ENCODE measurements around the gene RBM19. TPM values are rescaled to one million over a fixed set of nuclear protein-coding genes. Genes with fewer than 3 reads are reported as not detected.

Gene RBM19
- total and polyA plus RNA-seq, 2 of the 4 experiments (the other 2 are of a cell fraction): 18.7 to 19.2 TPM

DNA sequence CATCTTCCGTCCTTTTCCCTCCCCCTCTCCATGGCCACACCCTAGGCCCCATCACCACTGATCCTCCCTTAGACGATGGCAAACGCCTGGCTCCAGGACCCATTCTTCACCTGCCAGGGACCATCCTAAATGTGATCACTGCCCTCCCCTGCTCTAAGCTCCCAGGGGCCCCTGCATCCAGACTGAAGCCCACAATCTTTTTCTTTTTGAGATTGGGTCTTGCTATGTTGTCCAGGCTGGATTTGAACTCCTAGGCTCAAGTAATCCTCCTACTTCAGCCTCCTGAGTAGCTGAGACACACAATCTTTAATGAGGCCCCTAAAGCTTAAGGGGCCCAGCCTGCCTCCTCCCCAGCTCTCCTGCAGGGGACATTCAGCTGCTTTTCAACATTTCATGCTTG lies 15.3 kb downstream of the RBM19 start:
- CTCF ChIA-PET: no interaction called here
- POLR2A ChIA-PET (ENCODE audit: unreplicated experiment): no interaction called here
- Histone ChIP-seq H4K8ac (ENCODE audit: low read depth in 2 of 2, low read length in 2 of 2) (no peak overlapping the region), H3K23ac (ENCODE audit: low read depth, low read length) (no peak overlapping the region), H3K14ac (replicated peaks; ENCODE audit: low read depth, low read length) (no peak overlapping the region), H3K9me1 (ENCODE audit: insufficient read depth, low read length) (peaks cover 2% of the 10 kb centered on the region; the same call in 1 of the 2 replicates), H3K36me3 (ENCODE audit: control insufficient read depth, insufficient read depth, low read length) (peaks cover 55% of the 10 kb centered on the region), H2BK5ac (ENCODE audit: low read depth, low read length, poor library complexity, severe bottlenecking) (no peak overlapping the region), H3K79me1 (ENCODE audit: low read depth in 1 of 2, low read length in 2 of 2) (no peaks in the 10 kb centered on the region; a peak in 1 of 4 replicates), H4K5ac (ENCODE audit: low read depth, low read length) (no peak overlapping the region), H3K4me3 (ENCODE audit: insufficient read depth, low read depth, low read length) (no peak overlapping the region), H3K27ac (ENCODE audit: insufficient read depth, low read length) (no peak overlapping the region), H2BK120ac (ENCODE audit: low read depth, low read length) (no peak overlapping the region), H3K4ac (ENCODE audit: low read depth, low read length) (no peak overlapping the region), H4K91ac (ENCODE audit: insufficient read depth, low read depth, low read length) (no peak overlapping the region), H3K27me3 (ENCODE audit: control insufficient read depth, insufficient read depth, low read length) (no peaks in the 10 kb centered on the region), H3K9me3 (ENCODE audit: control insufficient read depth, insufficient read depth, low read length) (no peaks in the 10 kb centered on the region), H2AK5ac (ENCODE audit: low read depth, low read length) (no peak overlapping the region), H3K9ac (ENCODE audit: low read depth, low read length) (no peak overlapping the region), H3K18ac (ENCODE audit: low read depth, low read length) (no peak overlapping the region), H2BK20ac (ENCODE audit: low read depth, low read length) (no peak overlapping the region), H2BK15ac (ENCODE audit: low read depth, low read length) (no peak overlapping the region), H2AK9ac (replicated peaks; ENCODE audit: low read depth, low read length, poor library complexity) (no peak overlapping the region), H3K56ac (ENCODE audit: extremely low read depth, insufficient read depth, low read length) (no peak overlapping the region), H2AFZ (replicated peaks; ENCODE audit: low read length, poor library complexity) (no peak overlapping the region), H3K4me2 (ENCODE audit: low read depth, low read length) (no peak overlapping the region), H4K20me1 (ENCODE audit: insufficient read depth, low read length) (no peaks in the 10 kb centered on the region), H3K4me1 (ENCODE audit: control insufficient read depth, insufficient read depth, low read length) (no peaks in the 10 kb centered on the region)
- BruUV-seq (replicated peaks): no TSS peak
- 71% methylated on average over 1 of the region's 3 CpGs; no CpG with 5 or more reads in 1 of the 2 experiments for WGBS, 2 experiments (ENCODE audit: extremely low coverage in 2 of 2, insufficient read length in 1 of 2)
- in situ Hi-C loops (cut with MboI; ENCODE audit: low sequenced_read_pairs) (no loop called here), intact Hi-C loops (cut with micrococcal nuclease) (no loop called here), dilution Hi-C loops (cut with HindIII; ENCODE audit: low sequenced_read_pairs, unreplicated experiment) (no loop called here)
- ATAC-seq (ENCODE audit: low read depth): no peak
- no peak for DNase-seq
- TF ChIP-seq BHLHE40 (IDR thresholded peaks at IDR 0.05; ENCODE audit: low read depth, low read length) (no peak), CHD1 (IDR thresholded peaks at IDR 0.05; ENCODE audit: low read depth, low read length) (no peak), MAZ (IDR thresholded peaks at IDR 0.05; ENCODE audit: borderline replicate concordance, low read depth, low read length) (no peak), SMC3 (IDR thresholded peaks at IDR 0.05; ENCODE audit: low read depth, low read length) (no peak), FOS (IDR thresholded peaks at IDR 0.05; ENCODE audit: low read depth, low read length) (no peak), POLR2A (IDR thresholded peaks at IDR 0.05; ENCODE audit: low read depth, low read length) (no peak), MAFK (IDR thresholded peaks at IDR 0.05; ENCODE audit: low read depth, low read length) (no peak), RFX5 (IDR thresholded peaks at IDR 0.05; ENCODE audit: low read depth, low read length) (no peak), NFE2L2 (IDR thresholded peaks at IDR 0.05; ENCODE audit: low read depth, low read length) (no peak), MXI1 (IDR thresholded peaks at IDR 0.05; ENCODE audit: borderline replicate concordance, low read depth, low read length) (no peak), RAD21 (IDR thresholded peaks at IDR 0.05; ENCODE audit: low read length) (no peak), RCOR1 (IDR thresholded peaks at IDR 0.05; ENCODE audit: insufficient replicate concordance, low read length) (no peak), CEBPB (IDR thresholded peaks at IDR 0.05; ENCODE audit: low read depth, low read length) (no peak)
- TF ChIP-seq, protein P1, sequence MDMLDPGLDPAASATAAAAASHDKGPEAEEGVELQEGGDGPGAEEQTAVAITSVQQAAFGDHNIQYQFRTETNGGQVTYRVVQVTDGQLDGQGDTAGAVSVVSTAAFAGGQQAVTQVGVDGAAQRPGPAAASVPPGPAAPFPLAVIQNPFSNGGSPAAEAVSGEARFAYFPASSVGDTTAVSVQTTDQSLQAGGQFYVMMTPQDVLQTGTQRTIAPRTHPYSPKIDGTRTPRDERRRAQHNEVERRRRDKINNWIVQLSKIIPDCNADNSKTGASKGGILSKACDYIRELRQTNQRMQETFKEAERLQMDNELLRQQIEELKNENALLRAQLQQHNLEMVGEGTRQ (IDR thresholded peaks at IDR 0.05; ENCODE audit: low read depth, low read length): no peak
- TF ChIP-seq, protein P2, sequence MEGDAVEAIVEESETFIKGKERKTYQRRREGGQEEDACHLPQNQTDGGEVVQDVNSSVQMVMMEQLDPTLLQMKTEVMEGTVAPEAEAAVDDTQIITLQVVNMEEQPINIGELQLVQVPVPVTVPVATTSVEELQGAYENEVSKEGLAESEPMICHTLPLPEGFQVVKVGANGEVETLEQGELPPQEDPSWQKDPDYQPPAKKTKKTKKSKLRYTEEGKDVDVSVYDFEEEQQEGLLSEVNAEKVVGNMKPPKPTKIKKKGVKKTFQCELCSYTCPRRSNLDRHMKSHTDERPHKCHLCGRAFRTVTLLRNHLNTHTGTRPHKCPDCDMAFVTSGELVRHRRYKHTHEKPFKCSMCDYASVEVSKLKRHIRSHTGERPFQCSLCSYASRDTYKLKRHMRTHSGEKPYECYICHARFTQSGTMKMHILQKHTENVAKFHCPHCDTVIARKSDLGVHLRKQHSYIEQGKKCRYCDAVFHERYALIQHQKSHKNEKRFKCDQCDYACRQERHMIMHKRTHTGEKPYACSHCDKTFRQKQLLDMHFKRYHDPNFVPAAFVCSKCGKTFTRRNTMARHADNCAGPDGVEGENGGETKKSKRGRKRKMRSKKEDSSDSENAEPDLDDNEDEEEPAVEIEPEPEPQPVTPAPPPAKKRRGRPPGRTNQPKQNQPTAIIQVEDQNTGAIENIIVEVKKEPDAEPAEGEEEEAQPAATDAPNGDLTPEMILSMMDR (conservative IDR thresholded peaks at IDR 0.05; ENCODE audit: low read depth, low read length): no peak
